ENCODE measurements around the gene SLC5A9. TPM values are rescaled to one million over a fixed set of nuclear protein-coding genes. Genes with fewer than 3 reads are reported as not detected.

The SLC5A9 gene
- total RNA-seq, 1 experiment from 2014 or later, result 3.9 TPM

DNA sequence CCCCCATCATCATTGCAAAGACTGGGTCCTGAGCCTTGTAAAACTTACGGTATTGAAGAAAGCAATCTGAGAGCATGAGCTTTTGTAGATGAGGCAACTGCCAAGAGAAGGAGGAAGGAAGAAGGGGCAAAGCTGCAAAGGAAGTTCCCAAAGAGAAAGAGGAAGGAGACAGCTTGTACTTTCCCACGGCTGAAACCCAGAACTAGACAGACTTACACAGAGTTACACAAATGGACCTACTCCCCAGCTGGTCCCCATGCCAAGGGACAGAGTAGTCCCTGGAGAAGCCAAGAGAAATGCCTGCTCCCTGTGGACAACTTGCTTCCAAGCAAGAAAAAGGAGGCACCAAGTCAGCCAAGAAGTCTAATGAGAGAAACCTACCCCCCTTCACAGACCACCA is 22.6 kb downstream of the SLC5A9 start:
- no TSS peak for BruUV-seq (replicated peaks)
- Histone ChIP-seq H3K36me3 (ENCODE audit: control insufficient read depth, insufficient read depth, low read length) (no peaks in the 10 kb centered on the region; the same call in 1 of the 2 replicates), H3K4me3 (ENCODE audit: low read depth, low read length) (no peak overlapping the region), H3K27me3 (replicated peaks; ENCODE audit: control insufficient read depth, insufficient read depth, low read length) (no peaks in the 10 kb centered on the region), H3K9me3 (no peaks in the 10 kb centered on the region), H3K4me1 (no peaks in the 10 kb centered on the region)
- Mint-ChIP-seq H3K9me3 (ENCODE audit: unreplicated experiment) (no peaks in the 10 kb centered on the region), H3K4me1 (ENCODE audit: low read depth, unreplicated experiment) (peaks cover 8% of the 10 kb centered on the region), H3K36me3 (ENCODE audit: insufficient read depth, unreplicated experiment) (peaks cover 6% of the 10 kb centered on the region), H3K27me3 (ENCODE audit: insufficient read depth, unreplicated experiment) (peaks cover 4% of the 10 kb centered on the region), H3K27ac (ENCODE audit: unreplicated experiment) (no peak overlapping the region), H3K4me3 (ENCODE audit: unreplicated experiment) (no peak overlapping the region)
- CTCF ChIA-PET, result no interaction called here
- TF ChIP-seq, protein P1, sequence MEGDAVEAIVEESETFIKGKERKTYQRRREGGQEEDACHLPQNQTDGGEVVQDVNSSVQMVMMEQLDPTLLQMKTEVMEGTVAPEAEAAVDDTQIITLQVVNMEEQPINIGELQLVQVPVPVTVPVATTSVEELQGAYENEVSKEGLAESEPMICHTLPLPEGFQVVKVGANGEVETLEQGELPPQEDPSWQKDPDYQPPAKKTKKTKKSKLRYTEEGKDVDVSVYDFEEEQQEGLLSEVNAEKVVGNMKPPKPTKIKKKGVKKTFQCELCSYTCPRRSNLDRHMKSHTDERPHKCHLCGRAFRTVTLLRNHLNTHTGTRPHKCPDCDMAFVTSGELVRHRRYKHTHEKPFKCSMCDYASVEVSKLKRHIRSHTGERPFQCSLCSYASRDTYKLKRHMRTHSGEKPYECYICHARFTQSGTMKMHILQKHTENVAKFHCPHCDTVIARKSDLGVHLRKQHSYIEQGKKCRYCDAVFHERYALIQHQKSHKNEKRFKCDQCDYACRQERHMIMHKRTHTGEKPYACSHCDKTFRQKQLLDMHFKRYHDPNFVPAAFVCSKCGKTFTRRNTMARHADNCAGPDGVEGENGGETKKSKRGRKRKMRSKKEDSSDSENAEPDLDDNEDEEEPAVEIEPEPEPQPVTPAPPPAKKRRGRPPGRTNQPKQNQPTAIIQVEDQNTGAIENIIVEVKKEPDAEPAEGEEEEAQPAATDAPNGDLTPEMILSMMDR (IDR thresholded peaks at IDR 0.05; ENCODE audit: insufficient read depth in 1 of 2, low read depth in 1 of 2, low read length in 1 of 2, severe bottlenecking in 1 of 2, unreplicated experiment in 1 of 2), result no peak
- DNase-seq, result no peak
- POLR2A ChIA-PET, result no interaction called here
- intact Hi-C loops (cut with micrococcal nuclease; ENCODE audit: unreplicated experiment), result no loop called here

GRCh38 chr1:48246727-48247126 is 24.2 kb downstream of the SLC5A9 start:
- no peaks in the 10 kb centered on the region for H3K4me1 ChIP-seq
- intact Hi-C loops (cut with micrococcal nuclease; ENCODE audit: unreplicated experiment), result no loop called here
- no peaks in the 10 kb centered on the region; the same call in 1 of the 2 replicates for H3K36me3 ChIP-seq (ENCODE audit: control insufficient read depth, insufficient read depth, low read length)
- H3K27me3 ChIP-seq (replicated peaks; ENCODE audit: control insufficient read depth, insufficient read depth, low read length), result no peaks in the 10 kb centered on the region
- H3K36me3 Mint-ChIP-seq (ENCODE audit: insufficient read depth, unreplicated experiment), result peaks cover 6% of the 10 kb centered on the region
- ChIA-PET CTCF (no interaction called here), POLR2A (no interaction called here)
- no TSS peak for BruUV-seq (replicated peaks)
- TF ChIP-seq, protein P1 (IDR thresholded peaks at IDR 0.05; ENCODE audit: insufficient read depth in 1 of 2, low read depth in 1 of 2, low read length in 1 of 2, severe bottlenecking in 1 of 2, unreplicated experiment in 1 of 2), result no peak
- no peaks in the 10 kb centered on the region for H3K4me1 Mint-ChIP-seq (ENCODE audit: low read depth, unreplicated experiment)
- no peak overlapping the region for H3K27ac Mint-ChIP-seq (ENCODE audit: unreplicated experiment)
- peaks cover 4% of the 10 kb centered on the region for H3K27me3 Mint-ChIP-seq (ENCODE audit: insufficient read depth, unreplicated experiment)
- H3K4me3 Mint-ChIP-seq (ENCODE audit: unreplicated experiment), result no peak overlapping the region
- DNase-seq, result no peak
- H3K9me3 ChIP-seq, result no peaks in the 10 kb centered on the region
- no peaks in the 10 kb centered on the region for H3K9me3 Mint-ChIP-seq (ENCODE audit: unreplicated experiment)
- no peak overlapping the region for H3K4me3 ChIP-seq (ENCODE audit: low read depth, low read length)

DNA sequence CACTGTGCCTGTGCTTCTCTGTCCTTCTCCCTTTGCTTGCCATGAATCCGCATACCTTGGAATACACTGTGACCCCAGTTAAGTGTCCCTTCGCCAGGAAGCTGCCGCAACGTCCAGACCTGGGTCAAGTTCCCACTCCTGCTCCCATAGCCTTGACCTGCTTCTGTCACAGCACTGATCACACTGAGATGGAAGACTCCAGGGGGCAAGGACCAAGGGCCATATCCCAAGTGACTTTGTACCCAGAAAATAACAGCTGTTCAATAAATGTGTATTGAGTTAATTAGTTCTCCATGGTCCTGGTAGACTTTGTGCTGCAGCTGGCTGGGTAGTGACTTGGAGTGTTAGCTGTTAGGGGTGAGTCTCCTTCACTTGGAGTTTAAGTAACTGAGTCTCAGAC is 25.8 kb downstream of the SLC5A9 start:
- H3K9me3 Mint-ChIP-seq (ENCODE audit: unreplicated experiment), result no peaks in the 10 kb centered on the region
- CTCF ChIA-PET, result no interaction called here

More for the DNA sequence above, 25.8 kb downstream of the SLC5A9 start:
- no TSS peak for BruUV-seq (replicated peaks)
- H3K27me3 Mint-ChIP-seq (ENCODE audit: insufficient read depth, unreplicated experiment), result peaks cover 4% of the 10 kb centered on the region
- no peaks in the 10 kb centered on the region for H3K4me1 ChIP-seq
- TF ChIP-seq, protein P1 (IDR thresholded peaks at IDR 0.05; ENCODE audit: insufficient read depth in 1 of 2, low read depth in 1 of 2, low read length in 1 of 2, severe bottlenecking in 1 of 2, unreplicated experiment in 1 of 2), result no peak
- no peak for DNase-seq
- no peak overlapping the region for H3K27ac Mint-ChIP-seq (ENCODE audit: unreplicated experiment)
- POLR2A ChIA-PET, result no interaction called here
- intact Hi-C loops (cut with micrococcal nuclease; ENCODE audit: unreplicated experiment), result no loop called here
- no peak overlapping the region for H3K4me3 ChIP-seq (ENCODE audit: low read depth, low read length)
- no peaks in the 10 kb centered on the region for H3K36me3 ChIP-seq (ENCODE audit: control insufficient read depth, insufficient read depth, low read length)
- H3K4me3 Mint-ChIP-seq (ENCODE audit: unreplicated experiment), result no peak overlapping the region
- H3K9me3 ChIP-seq, result no peaks in the 10 kb centered on the region
- H3K27me3 ChIP-seq (replicated peaks; ENCODE audit: control insufficient read depth, insufficient read depth, low read length), result no peaks in the 10 kb centered on the region
- no peaks in the 10 kb centered on the region for H3K4me1 Mint-ChIP-seq (ENCODE audit: low read depth, unreplicated experiment)
- H3K36me3 Mint-ChIP-seq (ENCODE audit: insufficient read depth, unreplicated experiment), result peaks cover 6% of the 10 kb centered on the region
